DMS153 (cell line): Measurements from ENCODE around the gene ACTG1.

ENCODE experiments used
- DNase-seq: peaks from one replicate; lab custom pipeline; 2025; lab: John Stamatoyannopoulos, UW

The ACTG1 gene

GRCh38 chr17:81498953-81499600 lies 13.5 kb downstream of the ACTG1 start:
- DNase-seq: no peak

GRCh38 chr17:81494626-81495377 lies 17.8 kb downstream of the ACTG1 start:
- DNase-seq: peak; percentile 23

GRCh38 chr17:81493198-81494038 lies 19.2 kb downstream of the ACTG1 start:
- no peak for DNase-seq

GRCh38 chr17:81492706-81493105 lies 19.9 kb downstream of the ACTG1 start:
- no peak for DNase-seq

- DNase-seq: no peak
Observed at GRCh38 chr17:81492202-81492601, 20.4 kb downstream of the ACTG1 start.

- no peak for DNase-seq
Observed at GRCh38 chr17:81491761-81492160, 20.8 kb downstream of the ACTG1 start.

GRCh38 chr17:81491181-81491581 lies 21.4 kb downstream of the ACTG1 start:
- DNase-seq: no peak

GRCh38 chr17:81489998-81490992 lies 22.3 kb downstream of the ACTG1 start:
- no peak for DNase-seq

GRCh38 chr17:81489012-81489997 lies 23.3 kb downstream of the ACTG1 start:
- DNase-seq: peak; percentile 69

GRCh38 chr17:81488276-81488860 lies 24.2 kb downstream of the ACTG1 start:
- DNase-seq: no peak

- DNase-seq: peak; percentile 59
Observed at GRCh38 chr17:81487487-81488275, 24.9 kb downstream of the ACTG1 start.

GRCh38 chr17:81487089-81487486 lies 25.5 kb downstream of the ACTG1 start:
- DNase-seq: no peak

- DNase-seq: no peak
Observed at GRCh38 chr17:81486199-81486810, 26.3 kb downstream of the ACTG1 start.

- peak; percentile 50 for DNase-seq
Observed at GRCh38 chr17:81484195-81484979, 28.2 kb downstream of the ACTG1 start.

GRCh38 chr17:81483862-81484194 lies 28.8 kb downstream of the ACTG1 start:
- no peak for DNase-seq

- no peak for DNase-seq
Observed at GRCh38 chr17:81483085-81483861, 29.3 kb downstream of the ACTG1 start.

- DNase-seq: no peak
Observed at GRCh38 chr17:81482673-81483072, 29.9 kb downstream of the ACTG1 start.
